OCI-LY3 (cell line): ENCODE results near the gene BHLHE40.

Experiments
- H2AFZ ChIP-seq: fragments of 200-600, 300-600 bp; shearing (Covaris generic); 2 replicates; pipeline ENCODE4 v1.6.0; 2014; ENCODE audit warnings: antibody characterized with exemption, low read depth, low read length
- H3K27ac ChIP-seq: fragments of 200-600, 300-600 bp; sonication (generic); 2 replicates; pipeline ENCODE4 v1.5.1; 2014; ENCODE audit warnings: mild to moderate bottlenecking, low read length, moderate library complexity, mixed read lengths
- H3K27me3 ChIP-seq: fragments of 200-600, 300-600 bp; sonication (generic); 2 replicates; pipeline ENCODE4 v1.6.1; 2014; ENCODE audit warnings: low read depth, low read length, mixed read lengths
- H3K36me3 ChIP-seq: fragments of 200-600, 300-600 bp; sonication (generic); replicated peaks from 2 replicates; pipeline ENCODE3; 2014; ENCODE audit warnings: low read depth, low read length, mixed read lengths
- H3K4me1 ChIP-seq: fragments of 300-600, 200-600 bp; sonication (generic); 2 replicates; pipeline ENCODE4 v1.6.1; 2014; ENCODE audit warnings: low read length, mixed read lengths
- H3K4me2 ChIP-seq: fragments of 200-600, 300-600 bp; sonication (generic); 2 replicates; pipeline ENCODE4 v1.6.1; 2014; ENCODE audit warnings: low read length, mixed read lengths
- H3K4me3 ChIP-seq: fragments of 300-600, 200-600 bp; sonication (generic); 2 replicates; pipeline ENCODE4 v1.5.1; 2014; ENCODE audit warnings: antibody characterized with exemption, mild to moderate bottlenecking, low read length, moderate library complexity
- H3K79me2 ChIP-seq: fragments of 300-600, 200-600 bp; shearing (Covaris generic); 2 replicates; pipeline ENCODE4 v1.6.1; 2014; ENCODE audit warnings: mild to moderate bottlenecking, low read length, mixed read lengths
- H3K9ac ChIP-seq: fragments of 300-600, 200-600 bp; shearing (Covaris generic); 2 replicates; pipeline ENCODE4 v1.6.0; 2014; ENCODE audit warnings: mild to moderate bottlenecking, low read length, moderate library complexity
- H3K9me3 ChIP-seq: fragments of 200-600, 300-600 bp; shearing (Covaris generic); 2 replicates; pipeline ENCODE4 v1.6.1; 2014; ENCODE audit warnings: low read length, mixed read lengths; ENCODE audit not compliant: insufficient read depth
- H4K20me1 ChIP-seq: fragments of 200-600, 300-600 bp; sonication (generic); 2 replicates; pipeline ENCODE4 v1.6.1; 2016; ENCODE audit warnings: low read length, mixed read lengths; ENCODE audit not compliant: insufficient read depth
- EZH2phosphoT487 ChIP-seq: fragments of 200-600 bp; shearing (Covaris generic); IDR thresholded peaks from 2 replicates; pipeline ENCODE4 v1.6.1; 2018; ENCODE audit warnings: antibody characterized with exemption, mixed run types, low read depth
- TF ChIP-seq, protein P1 (sequence below): fragments of 200-600, 300-600 bp; sonication (generic); IDR thresholded peaks from 2 replicates; pipeline ENCODE4 v1.5.1; 2014; ENCODE audit warnings: antibody characterized with exemption, low read length, low read depth

BHLHE40 gene

GRCh38 chr3:4985330-4986174 lies 6.3 kb downstream of the BHLHE40 start:
- H2AFZ ChIP-seq = no peak overlapping the region
- H3K27ac ChIP-seq = no peak overlapping the region
- H3K9me3 ChIP-seq = no peaks in the 10 kb centered on the region
- H3K4me2 ChIP-seq = peak overlapping the region; percentile 97
- H4K20me1 ChIP-seq = peaks cover 11% of the 10 kb centered on the region; the same call in 1 of the 2 replicates
- H3K79me2 ChIP-seq = peaks cover 2% of the 10 kb centered on the region; the same call in 1 of the 2 replicates
- TF ChIP-seq EZH2phosphoT487 = no peak
- TF ChIP-seq, protein P1, sequence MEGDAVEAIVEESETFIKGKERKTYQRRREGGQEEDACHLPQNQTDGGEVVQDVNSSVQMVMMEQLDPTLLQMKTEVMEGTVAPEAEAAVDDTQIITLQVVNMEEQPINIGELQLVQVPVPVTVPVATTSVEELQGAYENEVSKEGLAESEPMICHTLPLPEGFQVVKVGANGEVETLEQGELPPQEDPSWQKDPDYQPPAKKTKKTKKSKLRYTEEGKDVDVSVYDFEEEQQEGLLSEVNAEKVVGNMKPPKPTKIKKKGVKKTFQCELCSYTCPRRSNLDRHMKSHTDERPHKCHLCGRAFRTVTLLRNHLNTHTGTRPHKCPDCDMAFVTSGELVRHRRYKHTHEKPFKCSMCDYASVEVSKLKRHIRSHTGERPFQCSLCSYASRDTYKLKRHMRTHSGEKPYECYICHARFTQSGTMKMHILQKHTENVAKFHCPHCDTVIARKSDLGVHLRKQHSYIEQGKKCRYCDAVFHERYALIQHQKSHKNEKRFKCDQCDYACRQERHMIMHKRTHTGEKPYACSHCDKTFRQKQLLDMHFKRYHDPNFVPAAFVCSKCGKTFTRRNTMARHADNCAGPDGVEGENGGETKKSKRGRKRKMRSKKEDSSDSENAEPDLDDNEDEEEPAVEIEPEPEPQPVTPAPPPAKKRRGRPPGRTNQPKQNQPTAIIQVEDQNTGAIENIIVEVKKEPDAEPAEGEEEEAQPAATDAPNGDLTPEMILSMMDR = no peak
- peak overlapping the region; percentile 79; the same call in 1 of the 2 replicates for H3K4me3 ChIP-seq
- peaks cover 38% of the 10 kb centered on the region for H3K36me3 ChIP-seq
- H3K4me1 ChIP-seq = peaks cover 64% of the 10 kb centered on the region
- peaks cover 59% of the 10 kb centered on the region for H3K27me3 ChIP-seq
- H3K9ac ChIP-seq = no peak overlapping the region

- Histone ChIP-seq H3K4me3 (peak overlapping the region; percentile 79), H3K4me1 (peaks cover 60% of the 10 kb centered on the region), H3K9me3 (no peaks in the 10 kb centered on the region), H3K27ac (peak overlapping the region; percentile 30), H3K36me3 (peaks cover 33% of the 10 kb centered on the region), H3K79me2 (no peaks in the 10 kb centered on the region), H3K9ac (peak overlapping the region; percentile 59), H3K27me3 (peaks cover 54% of the 10 kb centered on the region), H4K20me1 (peaks cover 11% of the 10 kb centered on the region; the same call in 1 of the 2 replicates), H2AFZ (peak overlapping the region; percentile 80; the same call in 1 of the 2 replicates), H3K4me2 (peak overlapping the region; percentile 97)
- TF ChIP-seq EZH2phosphoT487 = no peak
- TF ChIP-seq, protein P1 = no peak
Observed at GRCh38 chr3:4986175-4986781, 7.0 kb downstream of the BHLHE40 start.

DNA sequence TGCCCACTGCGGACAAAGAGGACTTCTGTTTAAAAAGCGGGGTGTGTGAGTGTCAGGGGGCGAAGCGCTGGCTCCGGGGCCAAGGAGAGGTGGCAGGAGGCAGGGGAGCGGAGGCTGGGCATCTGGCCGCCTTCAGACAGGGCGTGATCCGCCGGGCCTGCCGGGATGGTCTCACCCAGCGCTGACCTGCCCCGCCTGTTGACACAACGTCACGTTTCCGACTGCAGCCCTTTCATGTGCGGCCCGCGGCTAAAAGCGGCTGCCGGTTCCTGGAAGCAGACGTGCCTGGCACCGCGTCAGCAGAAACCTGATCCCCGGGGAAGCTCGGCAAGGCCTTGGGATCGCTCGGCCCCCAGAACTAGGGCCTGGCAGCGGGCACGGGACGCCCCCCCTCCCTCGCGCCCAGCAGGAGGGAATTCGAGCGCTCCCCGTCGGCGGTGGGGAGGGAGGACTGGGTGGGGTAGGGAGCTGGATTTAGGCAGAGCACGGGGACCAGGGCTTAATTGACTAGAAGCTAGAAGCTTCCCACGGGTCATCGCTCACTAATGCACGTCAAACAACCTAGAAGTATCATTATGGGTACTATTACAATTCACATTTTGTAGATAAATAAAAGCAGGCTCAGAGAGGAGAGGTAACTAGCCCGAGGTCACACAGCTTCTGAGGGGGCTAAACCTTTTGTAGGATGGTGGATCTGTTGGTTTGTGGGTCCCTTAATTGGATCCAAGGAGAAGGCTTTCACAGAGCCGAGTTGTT lies 7.7 kb downstream of the BHLHE40 start:
- H3K9me3 ChIP-seq = no peaks in the 10 kb centered on the region
- peak overlapping the region; percentile 79 for H3K4me3 ChIP-seq
- no peaks in the 10 kb centered on the region for H3K79me2 ChIP-seq
- peaks cover 26% of the 10 kb centered on the region for H3K36me3 ChIP-seq
- peak overlapping the region; percentile 30 for H3K27ac ChIP-seq
- peaks cover 53% of the 10 kb centered on the region for H3K4me1 ChIP-seq
- H2AFZ ChIP-seq = peak overlapping the region; percentile 80; the same call in 1 of the 2 replicates
- peak overlapping the region; percentile 97 for H3K4me2 ChIP-seq
- H4K20me1 ChIP-seq = peaks cover 7% of the 10 kb centered on the region; the same call in 1 of the 2 replicates
- peaks cover 47% of the 10 kb centered on the region for H3K27me3 ChIP-seq
- TF ChIP-seq, protein P1 = 0 out of 2 replicates have a peak, but pooled peaks have one; percentile 2
- TF ChIP-seq EZH2phosphoT487 = no peak
- peak overlapping the region; percentile 59 for H3K9ac ChIP-seq
